ENCODE data around the gene MGAT4A. TPM values are rescaled to one million over a fixed set of nuclear protein-coding genes. Genes with fewer than 3 reads are reported as not detected.

MGAT4A gene
- total and polyA plus RNA-seq, 2 of the 8 experiments (the other 6 are each of a cell fraction or from before 2014, with no cell fraction given), result 1.4 to 7.7 TPM

- TF ChIP-seq CHD7 (IDR thresholded peaks at IDR 0.05; ENCODE audit: insufficient replicate concordance, low read length), result no peak
- TF ChIP-seq KDM1A (IDR thresholded peaks at IDR 0.05; ENCODE audit: borderline replicate concordance, low read length), result no peak
- TF ChIP-seq SAP30 (IDR thresholded peaks at IDR 0.05; ENCODE audit: insufficient read depth, insufficient replicate concordance, low read length), result no peak
- no peak for TF ChIP-seq EGR1 (IDR thresholded peaks at IDR 0.05; ENCODE audit: borderline replicate concordance, low read depth, low read length)
- no peak for TF ChIP-seq CTCF (IDR thresholded peaks at IDR 0.05; ENCODE audit: control extremely low read depth in 1 of 3, insufficient read depth in 1 of 3, low read depth in 1 of 3, low read length in 3 of 3)
- no peak for TF ChIP-seq KDM4A (IDR thresholded peaks at IDR 0.05; ENCODE audit: low read depth, low read length, severe bottlenecking)
- no peak for TF ChIP-seq TEAD4 (IDR thresholded peaks at IDR 0.05; ENCODE audit: low read depth, low read length)
Observed at GRCh38 chr2:98759827-98760625, 29.1 kb upstream of the MGAT4A start (continued).

Measured in H1 (cell line).